ENCODE measurements around the gene TUFT1.

- no peak for TF ChIP-seq RAD21 (IDR thresholded peaks at IDR 0.05; ENCODE audit: low read depth)
- TF ChIP-seq EZH2 (IDR thresholded peaks at IDR 0.05): no peak
- TF ChIP-seq, protein P1, sequence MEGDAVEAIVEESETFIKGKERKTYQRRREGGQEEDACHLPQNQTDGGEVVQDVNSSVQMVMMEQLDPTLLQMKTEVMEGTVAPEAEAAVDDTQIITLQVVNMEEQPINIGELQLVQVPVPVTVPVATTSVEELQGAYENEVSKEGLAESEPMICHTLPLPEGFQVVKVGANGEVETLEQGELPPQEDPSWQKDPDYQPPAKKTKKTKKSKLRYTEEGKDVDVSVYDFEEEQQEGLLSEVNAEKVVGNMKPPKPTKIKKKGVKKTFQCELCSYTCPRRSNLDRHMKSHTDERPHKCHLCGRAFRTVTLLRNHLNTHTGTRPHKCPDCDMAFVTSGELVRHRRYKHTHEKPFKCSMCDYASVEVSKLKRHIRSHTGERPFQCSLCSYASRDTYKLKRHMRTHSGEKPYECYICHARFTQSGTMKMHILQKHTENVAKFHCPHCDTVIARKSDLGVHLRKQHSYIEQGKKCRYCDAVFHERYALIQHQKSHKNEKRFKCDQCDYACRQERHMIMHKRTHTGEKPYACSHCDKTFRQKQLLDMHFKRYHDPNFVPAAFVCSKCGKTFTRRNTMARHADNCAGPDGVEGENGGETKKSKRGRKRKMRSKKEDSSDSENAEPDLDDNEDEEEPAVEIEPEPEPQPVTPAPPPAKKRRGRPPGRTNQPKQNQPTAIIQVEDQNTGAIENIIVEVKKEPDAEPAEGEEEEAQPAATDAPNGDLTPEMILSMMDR (IDR thresholded peaks at IDR 0.05 in 2 of 3, conservative IDR thresholded peaks at IDR 0.05 in 1 of 3; ENCODE audit: borderline replicate concordance in 1 of 3, insufficient read depth in 1 of 3, low read depth in 2 of 3, low read length in 2 of 3): no peak
- TF ChIP-seq, protein P2, sequence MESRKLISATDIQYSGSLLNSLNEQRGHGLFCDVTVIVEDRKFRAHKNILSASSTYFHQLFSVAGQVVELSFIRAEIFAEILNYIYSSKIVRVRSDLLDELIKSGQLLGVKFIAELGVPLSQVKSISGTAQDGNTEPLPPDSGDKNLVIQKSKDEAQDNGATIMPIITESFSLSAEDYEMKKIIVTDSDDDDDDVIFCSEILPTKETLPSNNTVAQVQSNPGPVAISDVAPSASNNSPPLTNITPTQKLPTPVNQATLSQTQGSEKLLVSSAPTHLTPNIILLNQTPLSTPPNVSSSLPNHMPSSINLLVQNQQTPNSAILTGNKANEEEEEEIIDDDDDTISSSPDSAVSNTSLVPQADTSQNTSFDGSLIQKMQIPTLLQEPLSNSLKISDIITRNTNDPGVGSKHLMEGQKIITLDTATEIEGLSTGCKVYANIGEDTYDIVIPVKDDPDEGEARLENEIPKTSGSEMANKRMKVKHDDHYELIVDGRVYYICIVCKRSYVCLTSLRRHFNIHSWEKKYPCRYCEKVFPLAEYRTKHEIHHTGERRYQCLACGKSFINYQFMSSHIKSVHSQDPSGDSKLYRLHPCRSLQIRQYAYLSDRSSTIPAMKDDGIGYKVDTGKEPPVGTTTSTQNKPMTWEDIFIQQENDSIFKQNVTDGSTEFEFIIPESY (IDR thresholded peaks at IDR 0.05; ENCODE audit: extremely low read depth, insufficient replicate concordance, low read length): no peak
- TF ChIP-seq, protein P3, sequence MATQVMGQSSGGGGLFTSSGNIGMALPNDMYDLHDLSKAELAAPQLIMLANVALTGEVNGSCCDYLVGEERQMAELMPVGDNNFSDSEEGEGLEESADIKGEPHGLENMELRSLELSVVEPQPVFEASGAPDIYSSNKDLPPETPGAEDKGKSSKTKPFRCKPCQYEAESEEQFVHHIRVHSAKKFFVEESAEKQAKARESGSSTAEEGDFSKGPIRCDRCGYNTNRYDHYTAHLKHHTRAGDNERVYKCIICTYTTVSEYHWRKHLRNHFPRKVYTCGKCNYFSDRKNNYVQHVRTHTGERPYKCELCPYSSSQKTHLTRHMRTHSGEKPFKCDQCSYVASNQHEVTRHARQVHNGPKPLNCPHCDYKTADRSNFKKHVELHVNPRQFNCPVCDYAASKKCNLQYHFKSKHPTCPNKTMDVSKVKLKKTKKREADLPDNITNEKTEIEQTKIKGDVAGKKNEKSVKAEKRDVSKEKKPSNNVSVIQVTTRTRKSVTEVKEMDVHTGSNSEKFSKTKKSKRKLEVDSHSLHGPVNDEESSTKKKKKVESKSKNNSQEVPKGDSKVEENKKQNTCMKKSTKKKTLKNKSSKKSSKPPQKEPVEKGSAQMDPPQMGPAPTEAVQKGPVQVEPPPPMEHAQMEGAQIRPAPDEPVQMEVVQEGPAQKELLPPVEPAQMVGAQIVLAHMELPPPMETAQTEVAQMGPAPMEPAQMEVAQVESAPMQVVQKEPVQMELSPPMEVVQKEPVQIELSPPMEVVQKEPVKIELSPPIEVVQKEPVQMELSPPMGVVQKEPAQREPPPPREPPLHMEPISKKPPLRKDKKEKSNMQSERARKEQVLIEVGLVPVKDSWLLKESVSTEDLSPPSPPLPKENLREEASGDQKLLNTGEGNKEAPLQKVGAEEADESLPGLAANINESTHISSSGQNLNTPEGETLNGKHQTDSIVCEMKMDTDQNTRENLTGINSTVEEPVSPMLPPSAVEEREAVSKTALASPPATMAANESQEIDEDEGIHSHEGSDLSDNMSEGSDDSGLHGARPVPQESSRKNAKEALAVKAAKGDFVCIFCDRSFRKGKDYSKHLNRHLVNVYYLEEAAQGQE (IDR thresholded peaks at IDR 0.05; ENCODE audit: low read depth): no peak
- no peak for TF ChIP-seq POLR2A (IDR thresholded peaks at IDR 0.05; ENCODE audit: borderline replicate concordance, extremely low read depth, insufficient read depth, insufficient read length)
Measured at GRCh38 chr1:151524736-151525135, 15.4 kb upstream of the TUFT1 start.
